Measurements from ENCODE around the gene KCNJ6. TPM values are rescaled to one million over a fixed set of nuclear protein-coding genes. Genes with fewer than 3 reads are reported as not detected.

The KCNJ6 gene
- total and polyA plus RNA-seq, 2 donors from 2014 or later = 0.06 TPM; not detected in 1

- FAIRE-seq = no peak
- Histone ChIP-seq H3K36me3 (ENCODE audit: control insufficient read depth in 2 of 3, insufficient read depth in 3 of 3, low read length in 3 of 3) (no peaks in the 10 kb centered on the region), H3K4me3 (ENCODE audit: low read length in 3 of 3) (no peak overlapping the region), H3K9me3 (ENCODE audit: control insufficient read depth in 2 of 3, insufficient read depth in 1 of 3, low read length in 3 of 3) (no peaks in the 10 kb centered on the region), H3K27me3 (ENCODE audit: control insufficient read depth, insufficient read depth, low read length) (no peaks in the 10 kb centered on the region), H3K9ac (ENCODE audit: low read length in 3 of 3) (no peak overlapping the region), H3K4me1 (ENCODE audit: control insufficient read depth in 2 of 3, insufficient read depth in 2 of 3, low read depth in 1 of 3, low read length in 3 of 3) (no peaks in the 10 kb centered on the region), H3K27ac (ENCODE audit: low read depth in 2 of 2, low read length in 2 of 2) (no peak overlapping the region)
- DNase-seq = no peak
- no peak for TF ChIP-seq CTCF (IDR thresholded peaks at IDR 0.05; ENCODE audit: borderline replicate concordance, extremely low read depth, insufficient read depth)
- intact Hi-C loops (cut with DNase I) = no loop called here
Observed at GRCh38 chr21:37842163-37842919, 73.9 kb downstream of the KCNJ6 start.

- DNase-seq (no peak), FAIRE-seq (no peak)
- Histone ChIP-seq H3K4me1 (ENCODE audit: control insufficient read depth in 2 of 3, insufficient read depth in 2 of 3, low read depth in 1 of 3, low read length in 3 of 3) (no peaks in the 10 kb centered on the region), H3K27ac (ENCODE audit: low read depth in 2 of 2, low read length in 2 of 2) (no peak overlapping the region), H3K36me3 (ENCODE audit: control insufficient read depth in 2 of 3, insufficient read depth in 3 of 3, low read length in 3 of 3) (no peaks in the 10 kb centered on the region), H3K9me3 (ENCODE audit: control insufficient read depth in 2 of 3, insufficient read depth in 1 of 3, low read length in 3 of 3) (no peaks in the 10 kb centered on the region), H3K27me3 (ENCODE audit: control insufficient read depth, insufficient read depth, low read length) (no peaks in the 10 kb centered on the region), H3K4me3 (ENCODE audit: low read length in 3 of 3) (no peak overlapping the region), H3K9ac (ENCODE audit: low read length in 3 of 3) (no peak overlapping the region)
- TF ChIP-seq CTCF (IDR thresholded peaks at IDR 0.05; ENCODE audit: borderline replicate concordance, extremely low read depth, insufficient read depth) = no peak
- intact Hi-C loops (cut with DNase I) = no loop called here
Observed at GRCh38 chr21:37837381-37837780, 78.9 kb downstream of the KCNJ6 start.

- intact Hi-C loops (cut with DNase I) = no loop called here
- no peak overlapping the region for H3K27ac ChIP-seq (ENCODE audit: low read depth in 2 of 2, low read length in 2 of 2)
- no peaks in the 10 kb centered on the region for H3K36me3 ChIP-seq (ENCODE audit: control insufficient read depth in 2 of 3, insufficient read depth in 3 of 3, low read length in 3 of 3)
- no peaks in the 10 kb centered on the region for H3K9me3 ChIP-seq (ENCODE audit: control insufficient read depth in 2 of 3, insufficient read depth in 1 of 3, low read length in 3 of 3)
- no peak for TF ChIP-seq CTCF (IDR thresholded peaks at IDR 0.05; ENCODE audit: borderline replicate concordance, extremely low read depth, insufficient read depth)
- H3K4me1 ChIP-seq (ENCODE audit: control insufficient read depth in 2 of 3, insufficient read depth in 2 of 3, low read depth in 1 of 3, low read length in 3 of 3) = no peaks in the 10 kb centered on the region
- DNase-seq = no peak
- FAIRE-seq = no peak
- H3K27me3 ChIP-seq (ENCODE audit: control insufficient read depth, insufficient read depth, low read length) = no peaks in the 10 kb centered on the region
- no peak overlapping the region for H3K9ac ChIP-seq (ENCODE audit: low read length in 3 of 3)
- no peak overlapping the region for H3K4me3 ChIP-seq (ENCODE audit: low read length in 3 of 3)
Observed at GRCh38 chr21:37835481-37835880, 80.8 kb downstream of the KCNJ6 start.

Data from kidney (tissue), 14 donors.